ENCODE data around the gene SLC25A12.

DNA sequence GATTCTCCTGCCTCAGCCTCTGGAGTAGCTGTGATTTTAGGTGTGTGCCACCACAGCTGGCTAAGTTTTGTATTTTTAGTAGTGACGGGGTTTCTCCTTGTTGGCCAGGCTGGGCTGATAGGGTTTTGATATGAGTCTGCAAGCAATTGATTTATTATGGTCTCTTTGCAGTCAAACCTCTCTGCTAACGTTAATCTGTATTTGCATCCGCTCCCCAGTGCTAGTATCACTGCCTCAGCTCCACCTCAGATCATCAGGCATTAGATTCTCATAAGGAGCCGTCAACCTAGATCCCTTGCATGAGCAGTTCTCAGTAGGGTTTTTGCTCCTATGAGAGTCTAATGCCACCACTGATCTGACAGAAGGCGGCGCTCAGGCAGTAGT, 47.3 kb upstream of the SLC25A12 start:
- TF ChIP-seq, protein P1, sequence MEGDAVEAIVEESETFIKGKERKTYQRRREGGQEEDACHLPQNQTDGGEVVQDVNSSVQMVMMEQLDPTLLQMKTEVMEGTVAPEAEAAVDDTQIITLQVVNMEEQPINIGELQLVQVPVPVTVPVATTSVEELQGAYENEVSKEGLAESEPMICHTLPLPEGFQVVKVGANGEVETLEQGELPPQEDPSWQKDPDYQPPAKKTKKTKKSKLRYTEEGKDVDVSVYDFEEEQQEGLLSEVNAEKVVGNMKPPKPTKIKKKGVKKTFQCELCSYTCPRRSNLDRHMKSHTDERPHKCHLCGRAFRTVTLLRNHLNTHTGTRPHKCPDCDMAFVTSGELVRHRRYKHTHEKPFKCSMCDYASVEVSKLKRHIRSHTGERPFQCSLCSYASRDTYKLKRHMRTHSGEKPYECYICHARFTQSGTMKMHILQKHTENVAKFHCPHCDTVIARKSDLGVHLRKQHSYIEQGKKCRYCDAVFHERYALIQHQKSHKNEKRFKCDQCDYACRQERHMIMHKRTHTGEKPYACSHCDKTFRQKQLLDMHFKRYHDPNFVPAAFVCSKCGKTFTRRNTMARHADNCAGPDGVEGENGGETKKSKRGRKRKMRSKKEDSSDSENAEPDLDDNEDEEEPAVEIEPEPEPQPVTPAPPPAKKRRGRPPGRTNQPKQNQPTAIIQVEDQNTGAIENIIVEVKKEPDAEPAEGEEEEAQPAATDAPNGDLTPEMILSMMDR (conservative IDR thresholded peaks at IDR 0.05 in 1 of 2, IDR thresholded peaks at IDR 0.05 in 1 of 2; ENCODE audit: extremely low read depth in 1 of 2, insufficient read depth in 1 of 2, low read depth in 1 of 2, low read length in 2 of 2) = no peak
- no peak for TF ChIP-seq EZH2 (IDR thresholded peaks at IDR 0.05; ENCODE audit: borderline replicate concordance, low read length)

Measured in mammary epithelial cell (primary cell).